Spleen (tissue), 11 donors: ENCODE data around the gene SUMO2. TPM values are rescaled to one million over a fixed set of nuclear protein-coding genes. Genes with fewer than 3 reads are reported as not detected.

Source experiments
- DNase-seq: peaks from one replicate; pipeline ENCODE4 v3.0.0-alpha.2; 2020
- H3K27ac ChIP-seq, 8 donors: fragments of 200-600 bp; sonication (generic) in 7 of 8; 1 replicate in 4 of 8; 2 replicates in 4 of 8; pipeline versions ENCODE4 v1.5.0 to v1.8.0; 2016 to 2021; ENCODE audit warnings: inconsistent platforms in 4 of 8, mild to moderate bottlenecking in 4 of 8, moderate library complexity in 1 of 8
- H3K27me3 ChIP-seq, 7 donors: fragments of 200-600 bp; sonication (generic) in 6 of 7; replicated peaks in 1 of 7; 1 replicate in 4 of 7; 2 replicates in 3 of 7; pipeline versions ENCODE4 v1.5.0 to v1.8.0; 2016 to 2021; ENCODE audit warnings: inconsistent platforms in 3 of 7, mild to moderate bottlenecking in 1 of 7
- H3K36me3 ChIP-seq, 6 donors: fragments of 200-600 bp; sonication (generic) in 5 of 6; 1 replicate in 4 of 6; 2 replicates in 2 of 6; pipeline versions ENCODE4 v1.5.0 to v1.8.0; 2016 to 2021; ENCODE audit warnings: inconsistent platforms in 2 of 6
- H3K4me1 ChIP-seq, 6 donors: fragments of 200-600 bp; sonication (generic) in 5 of 6; 1 replicate in 3 of 6; 2 replicates in 3 of 6; pipeline versions ENCODE4 v1.5.0 to v1.8.0; 2016 to 2021; ENCODE audit warnings: inconsistent platforms in 3 of 6
- H3K4me3 ChIP-seq, 8 donors: fragments of 200-600 bp; sonication (generic) in 7 of 8; 1 replicate in 4 of 8; 2 replicates in 4 of 8; pipeline versions ENCODE4 v1.5.0 to v1.8.0; 2016 to 2021; ENCODE audit warnings: inconsistent platforms in 4 of 8, mild to moderate bottlenecking in 4 of 8, moderate library complexity in 2 of 8
- H3K9me3 ChIP-seq, 8 donors: fragments of 200-600 bp; sonication (generic) in 7 of 8; 1 replicate in 4 of 8; 2 replicates in 4 of 8; pipeline versions ENCODE4 v1.5.0 to v1.8.0; 2016 to 2021; ENCODE audit warnings: inconsistent platforms in 4 of 8
- CTCF ChIP-seq, 11 experiments: fragments of 200-600 bp in 7 of 11; fragments of 450-650 bp in 4 of 11; sonication (generic) in 4 of 11; IDR thresholded peaks in 8 of 11; conservative IDR thresholded peaks in 3 of 11; 1 replicate in 7 of 11; 2 replicates in 4 of 11; pipeline versions ENCODE4 v1.4.0 to v1.8.0; 2016 to 2021; ENCODE audit warnings: antibody characterized with exemption in 11 of 11, inconsistent platforms in 4 of 11, mild to moderate bottlenecking in 1 of 11
- POLR2A ChIP-seq, 3 donors: fragments of 450-650 bp; IDR thresholded peaks; one replicate each; pipeline ENCODE4 v1.5.1; 2017; ENCODE audit warnings: antibody characterized with exemption in 3 of 3, mild to moderate bottlenecking in 1 of 3
- POLR2AphosphoS5 ChIP-seq, 3 donors: sonication (generic); formaldehyde crosslinking; IDR thresholded peaks; one replicate each; pipeline ENCODE4 v1.5.1; 2017; ENCODE audit warnings: antibody characterized with exemption in 3 of 3
- WGBS, 5 donors: extraction: QIAGEN DNeasy Blood & Tissue Kit in 3 of 5; methylation state at CpG; one replicate each; pipeline versions ENCODE4 v1.1.5 to v1.1.7; 2013 to 2018; 5-methylcytosine and 5-hydroxymethylcytosine counted together
- intact Hi-C: fragments of 100-400 bp; cut with DNase I; formaldehyde crosslinking; loops from one replicate; pipeline ENCODE4 v1.15.0; 2023; ENCODE audit warnings: low total_unique reads
- polyA plus RNA-seq, 3 donors: library from polyadenylated mRNA; stranded (reverse); fragments of 200-250 nt; gene quantifications; one replicate each; pipeline ENCODE4 v1.2.1, GENCODE V29; 2013
- small RNA-seq, 4 donors: library from RNA; depleted of rRNA; stranded (forward); fragments of <200 nt; gene quantifications; one replicate each; pipeline ENCODE3, GENCODE V24; 2016
- total RNA-seq, 7 donors: library from RNA; depleted of rRNA in 3 of 7; stranded (reverse); fragments of >200 nt in 3 of 7; fragmentation: NEBNext Ultra II Directional in 4 of 7; extraction: Animal tissue kit (Norgen Biotek cat#: 25700) in 4 of 7; gene quantifications; one replicate each; pipeline versions ENCODE4 v1.1.0 to v1.2.1, GENCODE V29; 2016 to 2021
- donor health status: healthy with polysubstance abuse.
- donor health status: DM: no; HTN: no; CAD: no; lungs with moderate emphysema.
- donor health status: DM: no; HTN: no; CAD: no.
- donor health status: Bipolar disorder and iron deficiency.
- donor health status: healthy.
- donor health status: DM: no; HTN: no; CAD: no.
- donor health status: DM: yes; HTN: yes; CAD: no.

The SUMO2 gene
- total and polyA plus RNA-seq, 10 donors = 67.7 to 310 (median 122) TPM

GRCh38 chr17:75116737-75117136 lies 66.0 kb downstream of the SUMO2 start:
- no peak for DNase-seq
- WGBS, 5 donors = 71 to 89% (median 81%) methylated on average over 9 of the region's 9 CpGs
- Histone ChIP-seq H3K27ac (no peak overlapping the region), H3K9me3 (no peaks in the 10 kb centered on the region), H3K4me3 (no peak overlapping the region), H3K27me3 (no peaks in the 10 kb centered on the region), H3K36me3 (peaks cover 0 to 54% (median 3%) of the 10 kb centered on the region in 6 donors), H3K4me1 (peaks cover 18 to 91% (median 48%) of the 10 kb centered on the region in 6 donors)
- TF ChIP-seq POLR2A (IDR thresholded peaks at IDR 0.05) (no peak), POLR2AphosphoS5 (IDR thresholded peaks at IDR 0.05) (no peak), CTCF (IDR thresholded peaks at IDR 0.05 in 8 of 11, conservative IDR thresholded peaks at IDR 0.05 in 3 of 11) (no peak)
- intact Hi-C loops = loop anchor here (10.0 kb wide), 1 partner anchor 58 kb away; no protein-coding TSS in a partner anchor

Small RNAs within 50 kb of the gene (small RNA-seq; reads per million reads assigned to genes)
- 0 reads per million in 4 donors for gene RF00019

Other genes starting within 250 kb of the SUMO2 start
- not detected for gene OTOP3, start 247.1 kb downstream of the SUMO2 start, total RNA-seq
- not detected for gene OTOP3, start 247.1 kb downstream of the SUMO2 start, polyA plus RNA-seq
- gene HID1, start 210.2 kb downstream of the SUMO2 start, total RNA-seq = 10 to 100 TPM; 11.9 to 39.4 (median 26.5) TPM
- gene HID1, start 210.2 kb downstream of the SUMO2 start, polyA plus RNA-seq = 10 to 100 TPM in 2 of 3 donors, 1 to 10 TPM in 1; 5.2 to 23.8 (median 17.2) TPM
- 1 to 10 TPM; 1.5 to 6.0 (median 3.0) TPM for gene CDR2L, start 195.3 kb downstream of the SUMO2 start, total RNA-seq
- 1 to 10 TPM in 1 of 3 donors, under 1 TPM in 2; 0.48 to 1.5 (median 0.85) TPM for gene CDR2L, start 195.3 kb downstream of the SUMO2 start, polyA plus RNA-seq
- gene MRPL58, start 170.3 kb downstream of the SUMO2 start, total RNA-seq = 10 to 100 TPM; 16.5 to 60.7 (median 20.5) TPM
- gene MRPL58, start 170.3 kb downstream of the SUMO2 start, polyA plus RNA-seq = 10 to 100 TPM; 33.1 to 43.3 (median 41.6) TPM
- 100 to 1,000 TPM; 124 to 164 (median 137) TPM for gene ATP5PD, start 136.0 kb downstream of the SUMO2 start, total RNA-seq
- 100 to 1,000 TPM; 257 to 312 (median 270) TPM for gene ATP5PD, start 136.0 kb downstream of the SUMO2 start, polyA plus RNA-seq
- 10 to 100 TPM; 23.0 to 28.4 (median 25.5) TPM for gene KCTD2, start 135.7 kb downstream of the SUMO2 start, total RNA-seq
- gene KCTD2, start 135.7 kb downstream of the SUMO2 start, polyA plus RNA-seq = 10 to 100 TPM; 11.0 to 27.2 (median 11.9) TPM
- 10 to 100 TPM in 6 of 7 donors, 1 to 10 TPM in 1; 9.3 to 31.0 (median 14.9) TPM for gene SLC16A5, start 95.0 kb downstream of the SUMO2 start, total RNA-seq
- 1 to 10 TPM; 3.1 to 6.4 (median 4.7) TPM for gene SLC16A5, start 95.0 kb downstream of the SUMO2 start, polyA plus RNA-seq
- 10 to 100 TPM; 10.5 to 19.2 (median 14.7) TPM for gene ARMC7, start 73.0 kb downstream of the SUMO2 start, total RNA-seq
- 10 to 100 TPM in 2 of 3 donors, 1 to 10 TPM in 1; 7.8 to 12.4 (median 10.0) TPM for gene ARMC7, start 73.0 kb downstream of the SUMO2 start, polyA plus RNA-seq
- 10 to 100 TPM; 48.2 to 77.9 (median 54.6) TPM for gene NT5C, start 51.2 kb downstream of the SUMO2 start, total RNA-seq
- gene NT5C, start 51.2 kb downstream of the SUMO2 start, polyA plus RNA-seq = 100 to 1,000 TPM; 105 to 145 (median 139) TPM
- 100 to 1,000 TPM in 2 of 7 donors, 10 to 100 TPM in 5; 47.1 to 116 (median 92.1) TPM for gene JPT1, start 28.4 kb downstream of the SUMO2 start, total RNA-seq
- 100 to 1,000 TPM; 106 to 192 (median 164) TPM for gene JPT1, start 28.4 kb downstream of the SUMO2 start, polyA plus RNA-seq
- gene NUP85, start 22.7 kb upstream of the SUMO2 start, total RNA-seq = 10 to 100 TPM; 35.5 to 83.8 (median 66.1) TPM
- 10 to 100 TPM; 45.8 to 79.8 (median 61.8) TPM for gene NUP85, start 22.7 kb upstream of the SUMO2 start, polyA plus RNA-seq
- 10 to 100 TPM; 38.0 to 73.7 (median 65.2) TPM for gene GGA3, start 78.6 kb upstream of the SUMO2 start, total RNA-seq
- 10 to 100 TPM; 14.1 to 37.9 (median 26.9) TPM for gene GGA3, start 78.6 kb upstream of the SUMO2 start, polyA plus RNA-seq
- gene MRPS7, start 78.9 kb upstream of the SUMO2 start, total RNA-seq = 10 to 100 TPM; 32.2 to 38.4 (median 35.1) TPM
- gene MRPS7, start 78.9 kb upstream of the SUMO2 start, polyA plus RNA-seq = 10 to 100 TPM; 39.1 to 62.7 (median 47.2) TPM
- gene MIF4GD, start 88.3 kb upstream of the SUMO2 start, total RNA-seq = 10 to 100 TPM; 27.1 to 47.3 (median 38.0) TPM
- 10 to 100 TPM; 28.2 to 38.0 (median 34.3) TPM for gene MIF4GD, start 88.3 kb upstream of the SUMO2 start, polyA plus RNA-seq
- gene SLC25A19, start 106.5 kb upstream of the SUMO2 start, total RNA-seq = 10 to 100 TPM; 12.4 to 32.5 (median 19.1) TPM
- 10 to 100 TPM; 18.5 to 21.2 (median 19.2) TPM for gene SLC25A19, start 106.5 kb upstream of the SUMO2 start, polyA plus RNA-seq
- 100 to 1,000 TPM; 180 to 352 (median 238) TPM for gene GRB2, start 222.7 kb upstream of the SUMO2 start, total RNA-seq
- gene GRB2, start 222.7 kb upstream of the SUMO2 start, polyA plus RNA-seq = 100 to 1,000 TPM in 1 of 3 donors, 10 to 100 TPM in 2; 66.8 to 117 (median 85.2) TPM